Myocyte (in vitro differentiated cells): ENCODE measurements around the gene HOXD10. TPM values are rescaled to one million over a fixed set of nuclear protein-coding genes. Genes with fewer than 3 reads are reported as not detected.
A peak's percentile ranks its signal among the peaks of the same experiment; 100 is the strongest.

ENCODE experiments used
- DNase-seq: peaks from one replicate; pipeline ENCODE4 v3.0.0-alpha.2; 2012; ENCODE audit warnings: low read depth
- total RNA-seq: library from RNA; depleted of rRNA; stranded (reverse); fragments of >200 nt; gene quantifications from 2 replicates; pipeline ENCODE4 v1.2.3, GENCODE V29; 2014

Gene HOXD10
- total RNA-seq, 1 donor from 2014 or later: not detected

DNA sequence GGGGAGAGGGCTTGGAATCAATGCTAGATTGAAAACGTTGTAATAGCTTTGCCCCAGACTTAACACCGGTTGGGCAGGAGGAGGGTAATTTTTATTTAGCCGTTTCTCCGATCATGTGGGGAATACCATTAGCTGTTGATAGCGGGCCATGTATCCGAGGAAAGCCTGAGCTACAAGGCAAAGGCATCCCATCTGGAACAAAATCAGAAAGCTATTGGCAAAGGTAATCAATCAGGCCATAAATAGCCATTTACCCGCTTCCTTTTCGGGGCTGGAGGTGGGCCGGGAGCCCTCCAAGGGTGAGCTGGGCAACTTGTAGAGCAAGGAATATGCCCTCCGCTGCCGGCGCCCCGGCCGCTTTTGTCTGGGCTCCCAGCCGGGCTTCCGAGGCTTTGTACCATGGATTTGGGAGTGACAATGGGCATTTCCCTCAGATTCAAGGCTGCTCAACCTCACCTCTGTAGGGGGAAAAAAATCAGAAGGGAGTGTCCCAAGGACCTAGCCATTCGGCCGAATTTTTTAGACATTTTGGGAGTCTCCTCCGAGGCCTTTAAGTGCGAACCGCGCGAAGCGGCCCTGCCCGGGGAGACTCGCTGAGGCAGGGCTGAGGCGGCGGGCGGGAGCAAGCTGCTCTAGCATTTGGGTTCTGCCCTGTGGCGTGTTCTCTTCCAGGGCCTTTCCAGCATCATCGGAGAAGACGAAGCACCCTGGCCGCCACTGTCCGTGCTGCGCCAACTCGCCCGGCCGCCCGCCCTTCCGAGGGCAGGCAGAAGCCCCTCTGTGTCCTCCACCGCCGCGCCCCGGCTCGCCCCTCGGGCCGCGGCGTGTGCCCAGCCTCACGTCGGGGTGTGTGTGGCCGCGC, 4.8 kb downstream of the HOXD10 start:
- no peak for DNase-seq

DNA sequence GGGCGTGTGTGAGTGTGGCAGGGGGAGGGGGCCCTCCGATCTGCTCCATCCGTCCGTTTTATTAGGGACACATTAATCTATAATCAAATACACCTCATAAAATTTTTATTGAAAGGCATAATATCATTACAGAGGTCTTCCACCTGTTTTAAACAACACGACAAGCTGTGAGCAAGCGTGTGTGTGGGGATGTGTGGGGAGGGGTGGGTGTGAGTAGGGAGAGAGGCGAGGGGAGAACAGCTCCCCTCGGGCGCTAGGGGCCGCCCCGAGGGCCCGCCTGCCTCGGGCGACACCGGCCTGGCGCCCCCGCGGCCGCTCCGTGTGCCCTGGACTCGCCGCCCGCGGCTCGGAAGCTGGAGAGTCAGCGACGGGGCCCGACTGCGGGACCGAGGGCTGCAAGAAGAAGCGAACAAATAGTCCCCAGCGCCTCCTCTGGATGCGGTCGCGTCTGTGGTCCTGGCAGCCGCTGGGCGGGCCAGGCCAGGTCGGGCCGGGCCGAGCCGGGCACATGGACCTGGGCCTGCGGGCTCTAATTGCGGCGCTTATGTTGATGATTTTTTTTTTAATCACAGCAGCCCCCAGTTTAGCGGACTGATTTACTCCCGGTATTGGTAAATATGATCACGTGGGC, 5.6 kb downstream of the HOXD10 start:
- peak; percentile 58 for DNase-seq

DNA sequence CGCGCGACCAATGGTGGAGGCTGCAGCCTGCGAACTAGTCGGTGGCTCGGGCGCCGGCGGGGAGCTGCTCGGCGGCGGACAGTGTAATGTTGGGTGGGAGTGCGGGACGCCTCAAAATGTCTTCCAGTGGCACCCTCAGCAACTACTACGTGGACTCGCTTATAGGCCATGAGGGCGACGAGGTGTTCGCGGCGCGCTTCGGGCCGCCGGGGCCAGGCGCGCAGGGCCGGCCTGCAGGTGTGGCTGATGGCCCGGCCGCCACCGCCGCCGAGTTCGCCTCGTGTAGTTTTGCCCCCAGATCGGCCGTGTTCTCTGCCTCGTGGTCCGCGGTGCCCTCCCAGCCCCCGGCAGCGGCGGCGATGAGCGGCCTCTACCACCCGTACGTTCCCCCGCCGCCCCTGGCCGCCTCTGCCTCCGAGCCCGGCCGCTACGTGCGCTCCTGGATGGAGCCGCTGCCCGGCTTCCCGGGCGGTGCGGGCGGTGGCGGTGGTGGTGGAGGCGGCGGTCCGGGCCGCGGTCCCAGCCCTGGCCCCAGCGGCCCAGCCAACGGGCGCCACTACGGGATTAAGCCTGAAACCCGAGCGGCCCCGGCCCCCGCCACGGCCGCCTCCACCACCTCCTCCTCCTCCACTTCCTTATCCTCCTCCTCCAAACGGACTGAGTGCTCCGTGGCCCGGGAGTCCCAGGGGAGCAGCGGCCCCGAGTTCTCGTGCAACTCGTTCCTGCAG, 6.3 kb downstream of the HOXD10 start, which contains the start of gene HOXD9:
Gene HOXD9, plus strand, starts transcription at position 37 of the 728 bp plus-strand sequence. Its CDS starts 50 bp downstream, at position 87.
- no peak for DNase-seq

DNA sequence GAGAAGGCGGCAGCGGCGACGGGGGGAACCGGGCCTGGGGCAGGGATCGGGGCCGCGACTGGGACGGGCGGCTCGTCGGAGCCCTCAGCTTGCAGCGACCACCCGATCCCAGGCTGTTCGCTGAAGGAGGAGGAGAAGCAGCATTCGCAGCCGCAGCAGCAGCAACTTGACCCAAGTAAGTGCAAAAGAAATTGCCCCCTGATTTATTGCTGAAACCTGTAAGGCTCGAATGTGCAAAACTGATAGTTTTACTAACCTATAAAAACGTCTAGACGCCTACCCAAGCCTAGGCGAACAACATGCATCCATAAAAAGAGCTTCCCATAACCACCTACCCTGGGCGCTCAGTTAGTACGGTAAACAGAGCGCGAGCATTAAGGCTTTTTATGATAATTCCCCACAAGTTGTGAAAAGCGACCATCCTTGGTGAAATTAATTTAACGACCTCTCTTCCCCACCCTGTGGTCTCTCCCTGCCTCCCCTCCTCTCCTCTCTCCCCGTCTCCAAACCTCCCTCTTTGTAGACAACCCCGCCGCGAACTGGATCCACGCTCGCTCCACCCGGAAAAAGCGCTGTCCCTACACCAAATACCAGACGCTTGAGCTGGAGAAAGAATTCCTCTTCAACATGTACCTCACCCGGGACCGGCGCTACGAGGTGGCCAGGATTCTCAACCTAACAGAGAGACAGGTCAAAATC, 7.0 kb downstream of the HOXD10 start:
- DNase-seq: no peak

DNA sequence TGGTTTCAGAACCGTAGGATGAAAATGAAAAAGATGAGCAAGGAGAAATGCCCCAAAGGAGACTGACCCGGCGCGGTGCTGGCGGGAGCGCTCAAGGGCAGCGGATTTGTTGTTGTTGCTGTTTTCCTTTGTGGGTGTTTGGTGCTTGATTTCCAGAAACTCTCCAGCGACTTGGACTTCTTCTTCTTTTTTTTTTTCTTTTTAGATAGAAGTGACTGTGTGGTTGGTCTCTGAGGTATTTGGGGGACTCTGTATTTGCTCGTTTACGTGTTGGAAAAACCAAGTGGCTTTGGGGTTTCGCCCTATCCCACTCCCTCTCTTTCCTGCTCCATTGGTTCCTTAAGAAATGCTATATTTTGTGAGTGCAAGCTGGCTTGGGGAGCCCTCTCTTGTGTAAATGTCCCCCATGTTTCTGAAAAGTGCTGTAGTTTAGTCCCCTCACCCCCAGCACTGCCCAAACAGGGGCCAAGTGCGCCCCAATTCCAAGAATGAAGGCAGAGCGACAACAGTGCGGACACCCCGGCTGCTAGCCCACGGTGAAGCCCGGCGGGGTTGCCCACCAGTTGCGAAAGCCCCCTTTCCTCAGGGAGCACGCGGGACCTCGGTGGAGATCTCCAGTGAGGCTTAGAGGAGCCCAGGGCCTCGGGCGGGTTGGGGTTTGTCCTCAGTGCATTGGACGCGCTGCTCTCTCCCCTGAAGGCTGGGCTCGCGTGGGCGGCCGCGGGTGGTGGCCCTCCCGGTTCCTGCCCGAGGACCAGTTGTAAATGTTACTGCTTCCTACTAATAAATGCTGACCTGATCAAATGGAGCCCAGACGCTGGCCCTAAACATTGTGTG, 7.8 kb downstream of the HOXD10 start:
- DNase-seq: no peak

DNA sequence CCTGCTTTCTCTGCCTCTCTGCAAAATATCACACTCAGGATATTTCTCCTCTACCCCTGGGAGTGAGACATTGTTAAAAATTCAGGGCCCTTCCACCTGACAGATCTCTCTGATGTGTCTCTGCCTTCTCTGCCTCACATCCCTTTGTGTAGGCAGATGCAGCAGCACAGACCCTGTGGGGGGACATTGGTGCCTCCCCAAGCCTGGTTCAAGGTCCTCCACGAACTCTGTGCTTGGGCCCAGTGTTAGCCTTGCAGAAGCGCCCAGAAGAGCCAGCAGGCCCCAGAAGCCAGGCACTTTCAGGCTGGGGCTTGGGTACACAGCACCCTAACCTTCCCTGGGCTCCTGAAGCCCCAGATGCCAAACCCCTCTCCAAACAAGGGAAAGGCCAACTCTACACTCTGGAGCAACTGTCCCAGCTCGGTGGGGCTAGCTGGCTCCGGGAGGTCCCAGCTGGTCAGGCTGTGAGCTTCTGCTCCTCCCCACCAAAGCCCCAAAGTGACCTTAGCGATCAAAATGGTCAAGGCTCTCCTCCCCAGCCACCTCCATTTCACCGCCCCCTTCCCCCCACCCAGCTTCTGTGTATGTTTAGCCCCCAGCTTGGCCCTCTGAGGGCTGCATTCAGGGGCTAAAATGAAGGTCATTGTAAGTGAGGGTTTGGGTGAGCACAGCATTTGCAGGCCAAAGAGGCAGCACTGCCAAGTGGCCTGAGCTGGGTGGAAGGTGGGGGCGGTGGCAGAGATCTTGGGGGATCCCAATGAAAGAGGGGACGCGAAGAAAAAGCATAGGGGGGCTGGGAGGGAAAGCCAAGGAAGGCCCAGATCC, 8.6 kb downstream of the HOXD10 start:
- no peak for DNase-seq

DNA sequence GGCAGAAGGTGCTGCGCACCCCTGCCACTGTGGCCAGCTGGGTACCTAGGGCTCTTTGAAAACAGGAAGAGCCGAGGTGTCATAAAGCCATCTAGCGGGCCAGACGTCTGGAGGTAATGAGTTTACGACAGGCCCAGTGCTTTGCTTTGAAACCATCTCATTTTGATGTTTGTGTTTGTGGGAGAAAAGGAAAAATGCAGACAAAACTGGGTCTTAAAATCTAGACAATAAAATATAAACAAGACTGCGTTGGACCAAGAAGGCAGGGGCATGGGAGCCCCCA, 9.1 kb downstream of the HOXD10 start:
- no peak for DNase-seq

DNA sequence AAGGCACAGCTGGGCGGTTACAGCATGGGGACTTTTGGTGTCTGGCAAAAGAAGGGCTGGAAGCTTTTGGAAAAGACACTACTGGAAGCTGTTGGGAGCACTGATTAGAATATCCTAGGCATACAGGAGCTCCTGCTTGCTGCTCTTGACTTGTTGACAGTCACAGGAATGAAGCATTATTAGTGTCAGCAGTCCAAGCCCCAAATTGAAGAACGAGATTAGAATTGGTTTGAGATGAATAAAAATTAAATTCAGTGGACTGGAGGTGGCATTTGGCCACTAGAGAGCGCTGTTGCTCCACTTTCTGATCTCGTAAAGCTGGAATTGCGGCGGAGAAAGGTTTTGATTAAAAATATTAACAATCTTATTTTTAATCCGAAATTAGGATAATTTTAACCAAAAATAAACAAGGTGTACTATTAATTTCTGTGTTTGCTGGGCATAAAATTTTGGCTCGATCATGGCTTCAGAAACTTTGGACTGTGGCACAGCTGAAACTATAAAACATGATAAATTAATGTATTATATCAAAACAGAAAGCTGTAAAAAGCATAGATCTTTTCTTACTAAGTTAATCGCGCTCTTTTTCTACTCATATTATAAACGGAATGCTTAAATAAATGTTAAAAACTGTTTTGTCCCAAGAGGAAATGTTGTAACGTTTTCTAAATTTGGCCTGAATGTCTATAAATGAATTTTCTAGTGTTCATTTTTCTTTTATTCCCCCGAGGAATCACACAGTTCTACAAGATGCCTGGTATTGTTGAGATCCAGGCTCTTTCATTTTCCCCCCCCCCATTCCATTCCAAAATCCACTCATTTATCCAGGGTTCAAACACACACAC, 10.6 kb downstream of the HOXD10 start:
- DNase-seq: peak; percentile 71

DNA sequence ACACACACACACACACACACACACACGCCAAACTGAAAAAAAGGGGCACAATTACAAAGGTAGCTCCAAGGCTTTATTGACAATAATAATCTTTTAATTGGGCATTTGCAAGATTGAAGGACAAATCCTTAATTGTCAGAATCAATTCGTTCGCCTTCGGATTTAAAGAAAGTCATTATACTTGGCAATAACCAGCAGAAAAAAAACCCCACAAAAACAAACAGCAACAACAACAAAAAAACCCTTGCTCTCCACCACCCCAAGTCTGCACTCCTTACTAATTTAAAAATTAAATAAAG, 11.1 kb downstream of the HOXD10 start:
- DNase-seq: no peak

DNA sequence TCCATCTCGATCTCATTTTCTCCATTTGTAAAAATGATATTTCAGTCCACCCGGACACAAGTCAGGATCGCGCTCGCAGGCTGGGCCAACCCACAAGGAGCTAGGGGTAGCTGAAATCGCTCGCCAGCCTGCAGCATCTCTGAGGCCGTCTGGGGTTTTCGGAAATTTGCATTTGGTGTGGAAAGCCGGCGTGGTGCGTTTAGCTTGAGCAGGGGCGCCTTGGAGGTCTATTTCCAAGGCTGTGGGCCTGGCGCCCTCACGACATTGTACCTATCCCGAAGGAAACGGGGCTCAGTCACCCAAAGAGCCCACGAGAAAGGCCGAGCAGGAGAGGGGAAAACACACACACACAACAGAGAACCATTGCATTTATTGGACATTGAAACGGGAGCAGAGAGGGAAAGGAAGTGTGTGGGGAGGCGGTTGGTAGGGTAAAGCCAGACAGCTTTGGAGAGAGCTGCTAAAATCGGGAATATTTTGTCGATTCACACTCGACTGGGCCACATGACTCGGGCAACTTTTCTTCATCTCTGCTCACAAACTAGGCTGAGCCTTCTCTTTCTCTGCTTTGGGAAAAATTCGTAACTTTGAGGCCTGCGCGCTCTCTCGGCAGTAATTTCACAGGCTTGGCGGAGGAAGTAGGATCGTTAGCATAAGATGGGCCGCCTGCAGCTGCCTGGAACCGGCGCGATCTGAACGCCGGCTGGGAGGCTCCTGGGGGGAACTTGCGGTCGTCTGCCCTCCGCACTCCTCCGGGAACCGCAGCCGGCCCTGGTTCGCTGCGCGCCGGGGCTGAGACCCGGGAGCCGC, 11.8 kb downstream of the HOXD10 start:
- no peak for DNase-seq

DNA sequence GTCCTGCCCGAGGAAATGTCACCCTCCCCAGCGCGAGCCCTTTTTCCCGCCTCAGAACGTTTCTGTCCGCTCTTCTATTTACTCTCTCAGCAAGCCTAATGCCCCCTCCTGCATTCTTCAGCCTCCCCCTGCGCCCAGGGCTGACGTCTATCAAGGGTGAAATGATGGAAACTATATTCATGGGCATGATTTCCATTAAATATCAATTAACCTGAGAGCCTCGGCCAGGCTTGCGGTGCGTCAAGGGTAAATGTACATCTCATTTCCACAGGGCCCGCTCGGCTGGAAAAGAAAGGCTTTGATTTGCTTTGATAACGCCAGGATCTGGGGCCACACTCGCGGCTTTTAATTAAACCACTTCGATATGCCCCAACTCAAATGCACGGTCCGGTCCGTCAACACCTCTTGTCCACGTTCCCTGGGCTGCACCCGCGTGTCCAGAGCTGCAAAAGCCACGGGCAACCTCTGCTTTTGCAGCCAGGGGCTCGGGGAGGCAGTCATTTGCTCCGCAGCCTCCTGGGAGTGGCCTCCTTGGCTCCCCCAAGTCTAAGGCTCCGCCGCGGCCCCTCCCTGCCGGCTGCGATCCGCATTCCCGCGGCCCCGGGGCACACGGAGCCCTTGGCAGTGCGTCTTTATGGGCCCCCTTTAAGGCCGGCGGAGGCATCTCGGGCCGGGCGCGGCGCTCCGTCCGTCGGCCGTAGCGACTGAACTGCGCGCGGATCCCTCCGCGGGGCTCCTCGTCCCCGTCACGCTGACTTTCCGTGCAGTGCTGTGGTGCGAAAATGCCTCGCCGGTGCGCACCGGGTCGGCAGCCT, 12.6 kb downstream of the HOXD10 start, which contains the start of gene HOXD8:
Gene HOXD8, plus strand, starts transcription at position 724 of the 815 bp plus-strand sequence. CDS start 662 bp downstream, outside the sequence.
- peak; percentile 52 for DNase-seq

DNA sequence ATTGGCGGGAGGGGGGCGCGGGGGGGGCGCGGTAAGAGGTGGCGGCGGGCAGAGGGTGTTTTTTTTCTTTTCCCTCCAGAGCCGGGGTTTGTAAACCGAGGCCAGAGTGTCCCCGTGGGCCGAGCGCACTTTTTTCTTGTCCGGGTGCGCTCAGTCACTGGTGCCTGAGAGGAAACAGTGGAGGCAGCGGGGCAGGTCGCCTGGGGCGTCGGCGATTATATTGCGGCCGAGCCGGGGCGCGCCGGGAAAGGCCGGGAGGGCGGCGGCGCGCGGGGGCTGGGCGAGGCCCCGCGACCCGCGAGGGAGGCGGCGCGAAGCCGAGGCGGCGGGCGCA, 13.2 kb downstream of the HOXD10 start:
- DNase-seq: peak; percentile 19

DNA sequence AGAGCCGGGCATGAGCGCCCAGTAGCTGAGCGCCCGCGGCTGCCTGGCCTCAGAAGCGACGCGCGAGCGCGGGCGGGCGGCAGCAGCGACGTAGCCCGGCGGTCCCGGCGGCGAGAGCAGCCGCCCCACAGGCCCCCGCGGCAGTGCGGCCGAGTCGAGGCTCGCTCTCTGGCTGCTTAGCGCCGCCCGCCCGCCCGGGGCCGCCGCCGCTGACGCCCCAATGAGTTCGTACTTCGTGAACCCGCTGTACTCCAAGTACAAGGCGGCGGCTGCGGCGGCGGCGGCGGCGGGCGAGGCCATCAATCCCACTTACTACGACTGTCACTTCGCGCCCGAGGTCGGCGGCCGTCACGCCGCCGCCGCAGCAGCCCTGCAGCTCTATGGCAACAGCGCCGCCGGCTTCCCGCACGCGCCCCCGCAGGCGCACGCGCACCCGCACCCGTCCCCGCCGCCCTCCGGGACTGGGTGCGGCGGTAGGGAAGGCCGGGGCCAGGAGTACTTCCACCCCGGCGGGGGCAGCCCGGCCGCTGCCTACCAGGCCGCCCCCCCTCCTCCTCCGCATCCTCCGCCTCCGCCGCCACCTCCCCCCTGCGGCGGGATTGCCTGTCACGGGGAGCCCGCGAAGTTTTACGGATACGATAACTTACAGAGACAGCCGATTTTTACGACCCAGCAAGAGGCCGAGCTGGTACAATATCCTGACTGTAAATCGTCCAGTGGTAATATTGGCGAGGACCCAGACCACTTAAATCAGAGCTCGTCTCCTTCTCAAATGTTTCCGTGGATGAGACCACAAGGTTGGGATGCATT, 13.8 kb downstream of the HOXD10 start:
- DNase-seq: peak; percentile 22

DNA sequence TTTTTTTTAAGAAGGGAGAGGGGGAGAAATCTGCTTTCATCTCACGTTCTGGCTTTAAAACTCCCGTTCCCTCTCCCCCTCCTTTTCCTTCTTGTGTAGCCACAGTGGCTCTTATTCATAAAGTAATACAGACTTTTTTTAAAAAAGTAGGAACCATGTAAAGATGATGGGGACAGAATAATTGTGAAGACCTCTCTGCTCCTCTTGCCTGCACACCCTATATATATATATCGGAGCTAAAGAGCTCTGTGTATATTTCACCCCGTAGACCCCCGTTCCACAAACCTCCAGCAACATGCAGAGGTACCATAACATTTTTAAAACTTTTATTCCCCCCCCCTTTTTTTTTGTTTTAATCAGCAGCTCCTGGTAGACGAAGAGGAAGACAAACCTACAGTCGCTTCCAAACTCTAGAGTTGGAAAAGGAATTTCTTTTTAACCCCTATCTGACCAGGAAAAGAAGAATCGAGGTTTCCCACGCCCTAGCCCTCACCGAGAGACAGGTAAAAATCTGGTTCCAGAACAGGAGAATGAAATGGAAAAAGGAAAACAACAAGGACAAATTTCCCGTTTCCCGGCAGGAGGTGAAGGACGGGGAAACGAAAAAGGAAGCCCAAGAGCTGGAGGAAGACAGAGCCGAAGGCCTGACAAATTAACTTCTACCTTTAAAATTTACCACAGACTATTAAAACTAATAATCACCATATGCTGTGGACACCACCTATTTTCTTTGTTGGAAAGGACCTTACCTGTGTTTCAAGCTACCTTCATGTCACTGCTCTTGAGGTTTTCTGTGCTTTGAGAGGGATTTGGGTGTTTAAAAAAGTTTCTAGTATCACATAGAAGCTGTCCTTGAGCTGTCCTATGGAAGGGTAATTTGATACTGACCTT, 14.6 kb downstream of the HOXD10 start:
- DNase-seq: no peak

DNA sequence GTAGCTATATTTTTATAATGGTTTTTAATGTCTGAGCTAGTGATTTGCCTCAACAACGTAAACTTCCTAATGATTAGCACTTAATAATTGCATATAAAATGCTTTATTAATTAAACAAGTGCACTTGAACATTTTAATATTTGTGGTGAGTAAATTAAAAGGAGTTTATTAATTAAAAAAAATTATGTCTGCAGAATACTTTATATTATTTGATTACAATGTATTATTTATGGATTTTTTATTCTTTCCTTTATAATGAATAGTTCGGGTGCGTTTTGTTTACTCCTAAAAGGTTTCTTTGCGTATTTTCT, 15.2 kb downstream of the HOXD10 start:
- no peak for DNase-seq
